GM18511 (cell line): ENCODE results near the gene SPON1.

Source experiments
- ATAC-seq: cut with Tn5 transposase; IDR thresholded peaks from one replicate; pipeline ENCODE4 v1.9.1; 2021; ENCODE audit warnings: mild to moderate bottlenecking, moderate library complexity; ENCODE audit not compliant: unreplicated experiment

Gene SPON1

DNA sequence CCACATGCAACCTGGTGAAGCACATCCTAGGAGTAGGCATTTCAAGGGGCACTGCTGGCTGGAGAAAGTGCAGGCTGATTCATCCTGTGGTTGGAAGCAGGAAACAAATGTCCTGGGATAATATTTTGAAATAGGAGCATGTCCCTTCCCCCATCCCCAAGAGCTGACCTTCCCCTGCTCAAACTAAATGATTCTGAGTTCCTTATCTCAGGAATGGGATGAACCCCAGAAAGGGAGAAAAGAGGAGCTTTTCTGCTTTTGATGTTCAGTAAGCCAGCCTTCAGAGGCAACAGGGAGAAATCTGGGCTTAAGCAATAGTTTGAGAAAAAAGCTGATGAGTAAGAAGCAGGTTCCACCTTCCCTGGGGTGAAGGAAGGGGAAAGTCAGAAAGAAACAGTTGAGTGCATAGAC is 19.5 kb upstream of the SPON1 start:
- ATAC-seq = no peak

DNA sequence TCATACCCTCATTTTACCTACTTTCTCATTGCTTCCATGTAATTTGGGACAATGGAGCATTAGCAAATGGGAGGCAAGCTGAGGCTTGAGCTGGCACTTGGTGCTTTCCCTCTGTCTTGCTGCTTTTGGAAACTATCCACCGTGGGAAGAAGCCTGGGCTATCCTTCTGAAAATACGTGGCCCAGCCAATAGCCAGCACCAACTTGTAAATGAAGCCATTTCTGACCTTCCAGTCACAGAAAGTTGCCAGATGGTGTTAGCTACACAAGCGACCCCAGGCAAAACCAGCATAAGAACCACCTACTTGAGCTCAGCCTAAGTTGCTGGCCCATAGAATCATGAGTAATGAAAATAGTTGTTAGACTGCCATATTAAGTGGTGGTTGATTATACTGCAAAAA is 18.5 kb upstream of the SPON1 start:
- ATAC-seq = no peak

DNA sequence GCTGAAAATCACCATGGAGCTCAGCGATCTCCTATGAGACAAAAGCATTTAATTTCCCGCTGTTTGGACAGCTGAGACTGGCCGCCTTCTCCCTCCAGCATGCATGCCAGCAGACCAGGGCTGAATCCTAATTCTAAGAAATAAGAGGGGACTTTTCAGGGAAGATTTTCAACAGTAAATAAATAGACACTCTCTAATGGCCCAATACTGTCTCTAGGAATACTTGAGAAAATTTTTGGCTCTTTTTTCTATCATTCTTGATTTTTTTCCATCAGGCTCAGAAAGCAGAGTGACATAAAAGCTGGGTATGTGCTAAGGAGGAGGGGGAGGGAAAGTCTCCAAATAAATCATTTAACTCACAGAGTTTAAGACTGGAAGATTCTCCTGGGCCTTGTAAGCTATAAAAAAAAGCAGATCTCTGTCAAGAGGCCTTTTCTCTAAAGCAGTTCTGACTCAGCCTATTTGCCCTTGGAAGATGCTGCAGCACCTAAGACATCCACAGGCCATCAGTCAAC is 17.6 kb upstream of the SPON1 start:
- no peak for ATAC-seq

DNA sequence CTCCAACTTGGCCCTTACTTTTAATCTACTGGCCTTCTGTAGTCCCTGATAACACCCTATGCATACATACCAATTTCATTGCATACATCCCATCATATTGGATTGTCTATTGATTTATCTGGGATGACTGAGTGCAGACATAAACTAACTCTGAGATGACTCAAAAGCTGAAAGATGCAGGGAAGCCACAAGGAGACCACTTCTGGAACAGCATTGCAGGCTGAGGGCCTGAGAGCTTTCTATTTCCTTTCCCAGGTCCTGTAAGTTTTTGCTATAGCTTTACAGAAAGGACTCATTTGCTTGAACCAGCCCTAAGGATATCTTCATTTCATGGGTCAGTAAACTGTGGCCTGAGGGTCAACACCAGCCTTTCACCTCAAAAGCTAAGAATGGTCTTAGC is 15.1 kb upstream of the SPON1 start:
- ATAC-seq = no peak

DNA sequence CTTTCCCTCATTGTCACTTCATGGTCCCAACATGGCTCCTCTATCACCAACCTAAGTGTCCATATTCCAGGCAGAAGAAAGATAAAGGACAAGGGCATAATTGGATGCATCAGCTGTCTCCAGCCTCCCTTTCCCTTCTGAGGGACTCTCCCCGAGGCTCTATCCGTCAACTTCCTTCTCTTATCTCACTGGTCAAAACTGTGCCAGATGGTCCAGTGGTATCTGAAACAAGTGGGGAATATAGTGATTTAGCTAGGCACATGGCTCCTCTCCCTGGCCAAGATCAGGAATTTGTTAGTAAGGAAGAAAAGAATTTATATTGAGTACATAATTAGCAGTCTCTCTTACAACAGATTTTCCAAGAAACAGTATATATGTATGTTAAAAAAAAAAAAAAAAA is 12.6 kb upstream of the SPON1 start:
- ATAC-seq = no peak

DNA sequence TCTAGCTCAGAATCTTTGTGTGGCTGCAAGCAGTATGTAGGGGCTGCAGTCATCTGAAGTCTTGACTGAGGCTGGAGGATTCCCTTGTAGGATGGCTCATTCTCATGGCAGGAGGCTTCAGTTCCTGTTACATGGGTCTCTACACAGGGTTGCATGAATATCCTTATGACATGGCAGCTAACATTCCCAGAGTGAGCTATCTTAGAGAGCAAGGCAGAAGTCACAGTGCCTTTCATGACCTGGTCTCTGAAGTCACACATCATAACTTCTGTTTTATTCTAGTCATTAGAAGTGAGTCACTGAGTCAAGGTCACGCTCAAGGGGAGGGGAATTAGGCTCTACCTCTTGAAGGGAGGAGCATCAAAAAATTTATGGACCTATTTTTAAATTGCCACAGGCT is 10.3 kb upstream of the SPON1 start:
- ATAC-seq = no peak

DNA sequence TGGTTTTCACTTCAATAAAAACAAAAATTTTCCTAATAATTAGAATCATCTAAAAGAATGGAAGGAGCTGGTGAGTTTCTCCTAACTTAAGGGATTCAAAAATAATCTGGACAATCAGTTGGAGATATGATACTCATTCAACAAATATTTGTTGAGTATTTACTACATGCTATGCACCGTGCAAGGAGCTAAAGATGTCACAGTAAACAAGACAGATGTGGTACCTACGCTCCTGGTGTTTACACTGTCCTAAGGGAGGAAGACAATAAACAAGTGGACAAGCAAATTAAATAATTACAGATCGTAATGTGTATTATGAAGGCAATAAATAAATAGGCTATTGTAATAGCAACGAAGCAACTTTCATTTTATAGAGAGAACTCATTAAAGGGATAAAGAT is 9.9 kb upstream of the SPON1 start:
- no peak for ATAC-seq

DNA sequence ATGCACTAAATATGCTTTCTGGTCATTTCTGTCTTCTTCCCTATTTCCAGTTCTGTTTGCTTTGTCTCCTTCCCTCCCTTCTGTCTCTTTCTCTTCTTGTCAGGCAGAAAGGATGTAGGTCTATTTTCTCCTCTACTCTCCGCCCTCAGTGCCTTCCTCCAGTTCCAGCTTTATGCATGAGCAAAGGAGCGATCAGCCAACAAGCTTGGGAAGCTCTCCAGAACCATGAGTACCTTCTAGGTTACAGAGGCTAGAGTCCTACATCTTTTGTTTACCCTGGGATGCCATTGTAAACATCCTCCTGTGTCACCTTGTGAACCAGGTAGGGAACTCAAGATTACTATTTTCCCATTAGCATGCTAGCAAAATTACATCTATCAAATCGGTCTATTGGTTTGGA is 7.9 kb upstream of the SPON1 start:
- ATAC-seq = no peak

DNA sequence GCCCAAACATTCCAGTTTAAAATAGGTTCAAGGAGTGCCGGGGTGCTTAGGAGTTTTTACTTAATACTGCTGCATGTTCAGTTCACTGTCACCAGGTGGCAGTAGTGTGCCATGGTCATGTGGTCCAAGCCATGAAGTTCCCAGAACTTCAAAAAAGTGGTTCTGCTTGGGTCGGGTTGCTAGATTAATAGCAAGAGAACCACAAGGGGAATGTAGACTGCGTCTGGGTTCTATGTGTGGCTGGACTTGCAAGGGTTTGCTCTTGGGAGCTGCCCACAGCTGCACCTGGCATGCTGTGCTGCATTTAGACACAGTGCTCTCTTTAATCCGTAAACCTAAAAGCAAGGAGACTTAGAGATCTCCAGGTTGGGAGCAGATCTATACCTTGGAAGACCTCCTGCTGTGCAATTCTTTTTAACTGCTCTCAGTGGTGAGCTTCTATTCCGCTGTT is 6.5 kb upstream of the SPON1 start:
- peak; percentile 63 for ATAC-seq

DNA sequence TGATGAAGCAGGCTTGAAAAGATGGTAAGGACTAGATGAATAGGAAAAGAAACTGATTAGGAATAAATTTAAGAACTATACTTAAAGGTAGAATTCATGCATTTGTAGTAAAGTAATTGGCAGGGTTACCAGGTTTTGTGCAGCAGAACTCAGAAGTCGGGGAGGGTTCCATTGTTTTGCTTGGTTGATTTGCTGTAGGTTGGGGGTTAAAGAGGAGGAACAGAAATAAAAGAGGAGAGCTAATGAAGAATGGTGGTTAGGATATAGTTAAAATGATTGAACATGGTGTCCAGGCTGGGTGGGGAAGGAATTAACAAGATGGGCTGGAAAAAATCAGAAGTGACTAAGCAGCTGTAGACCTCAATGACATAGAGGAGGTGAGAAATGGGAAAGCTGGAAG is 5.5 kb upstream of the SPON1 start:
- ATAC-seq = no peak

DNA sequence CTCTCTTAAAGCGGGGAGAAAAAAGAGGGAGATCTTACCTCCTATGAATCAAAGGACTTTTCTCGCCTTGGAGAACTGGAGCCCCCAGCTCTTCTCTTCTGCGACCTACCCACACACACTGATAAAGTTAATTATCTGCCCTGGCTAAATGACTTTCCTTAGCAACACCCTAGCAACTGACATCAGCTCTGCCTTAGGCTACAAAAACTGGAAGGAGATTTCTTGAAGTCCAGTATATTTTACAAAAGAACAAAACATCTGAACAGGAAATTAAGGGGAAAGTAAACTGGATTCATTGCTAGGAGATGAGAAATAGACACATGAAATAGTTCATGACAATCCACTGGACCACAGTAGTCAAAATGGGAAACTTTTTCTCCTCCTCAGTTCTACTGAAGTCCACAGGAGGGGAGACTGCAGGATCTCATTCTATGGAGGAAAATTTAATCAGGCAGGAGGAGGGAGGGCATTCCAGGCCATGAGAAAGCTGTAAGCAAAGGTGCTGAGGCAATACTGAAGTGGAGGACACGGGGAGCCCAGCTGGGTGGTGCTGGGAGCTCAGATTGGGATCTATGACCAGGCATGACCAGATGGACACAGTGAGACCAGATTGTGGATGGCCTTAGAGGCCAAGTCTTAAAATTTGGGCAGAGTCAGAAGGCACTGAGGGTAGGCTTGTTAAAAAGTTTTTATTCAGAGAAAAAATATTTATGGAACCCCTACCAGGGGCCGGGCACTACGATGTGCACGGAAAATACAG is 3.7 kb upstream of the SPON1 start:
- no peak for ATAC-seq

DNA sequence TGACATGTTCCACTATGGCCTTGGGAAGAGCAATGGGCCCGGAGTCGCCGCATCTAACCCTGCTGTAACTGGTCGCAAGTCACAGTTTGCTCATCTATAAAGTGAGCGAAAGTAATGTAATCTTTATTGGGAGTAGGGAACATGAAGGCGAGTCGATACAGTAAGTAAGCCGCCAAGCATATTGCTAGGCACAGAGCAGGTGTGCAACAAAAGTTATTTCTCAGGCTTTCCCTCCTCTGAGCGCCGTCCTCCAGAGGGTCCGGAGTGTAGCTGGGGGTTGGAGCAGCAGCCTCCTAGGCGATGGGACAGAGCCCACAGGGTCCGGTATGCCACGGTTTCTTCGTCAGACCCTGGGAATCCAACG is 343 bp upstream of the SPON1 start:
- no peak for ATAC-seq

DNA sequence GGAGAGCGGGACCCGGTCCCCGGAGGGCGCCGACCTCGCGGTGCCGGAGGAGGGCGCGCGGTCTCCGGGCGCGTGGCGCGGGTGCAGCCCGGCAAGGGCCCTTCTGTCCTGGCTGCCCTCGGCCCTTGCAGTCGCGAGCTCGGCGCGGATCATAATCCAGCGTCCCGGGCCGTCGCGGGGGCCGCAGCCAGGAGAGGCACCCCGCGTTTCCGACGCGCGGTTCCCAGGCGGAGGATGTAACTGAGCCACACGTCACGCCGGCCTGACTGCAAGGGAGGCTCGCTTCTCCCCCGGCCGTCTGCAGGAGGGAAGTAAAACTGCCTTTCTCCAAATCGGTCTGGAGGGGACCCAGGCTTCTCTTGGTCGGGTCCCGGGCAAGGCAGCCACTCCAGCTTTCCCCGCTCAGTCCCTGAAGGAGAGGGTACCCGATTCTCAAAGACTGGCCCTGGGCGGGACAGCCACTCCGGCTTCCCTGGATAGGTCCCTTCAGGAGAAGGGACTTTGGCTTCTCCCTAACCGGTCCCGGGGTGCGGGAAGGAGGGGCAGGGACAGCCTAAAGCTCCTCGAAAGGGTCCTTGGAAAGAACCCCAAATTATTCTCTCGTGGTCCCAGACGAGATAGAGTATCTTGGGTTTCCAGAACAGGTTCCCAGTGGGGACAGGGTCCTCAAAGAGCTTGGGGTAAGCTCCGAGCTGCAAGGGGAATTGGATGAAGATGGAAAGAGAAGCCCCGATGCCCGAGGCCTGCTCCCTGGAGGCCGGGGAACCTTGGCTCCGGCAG is 836 bp downstream of the SPON1 start:
- no peak for ATAC-seq

DNA sequence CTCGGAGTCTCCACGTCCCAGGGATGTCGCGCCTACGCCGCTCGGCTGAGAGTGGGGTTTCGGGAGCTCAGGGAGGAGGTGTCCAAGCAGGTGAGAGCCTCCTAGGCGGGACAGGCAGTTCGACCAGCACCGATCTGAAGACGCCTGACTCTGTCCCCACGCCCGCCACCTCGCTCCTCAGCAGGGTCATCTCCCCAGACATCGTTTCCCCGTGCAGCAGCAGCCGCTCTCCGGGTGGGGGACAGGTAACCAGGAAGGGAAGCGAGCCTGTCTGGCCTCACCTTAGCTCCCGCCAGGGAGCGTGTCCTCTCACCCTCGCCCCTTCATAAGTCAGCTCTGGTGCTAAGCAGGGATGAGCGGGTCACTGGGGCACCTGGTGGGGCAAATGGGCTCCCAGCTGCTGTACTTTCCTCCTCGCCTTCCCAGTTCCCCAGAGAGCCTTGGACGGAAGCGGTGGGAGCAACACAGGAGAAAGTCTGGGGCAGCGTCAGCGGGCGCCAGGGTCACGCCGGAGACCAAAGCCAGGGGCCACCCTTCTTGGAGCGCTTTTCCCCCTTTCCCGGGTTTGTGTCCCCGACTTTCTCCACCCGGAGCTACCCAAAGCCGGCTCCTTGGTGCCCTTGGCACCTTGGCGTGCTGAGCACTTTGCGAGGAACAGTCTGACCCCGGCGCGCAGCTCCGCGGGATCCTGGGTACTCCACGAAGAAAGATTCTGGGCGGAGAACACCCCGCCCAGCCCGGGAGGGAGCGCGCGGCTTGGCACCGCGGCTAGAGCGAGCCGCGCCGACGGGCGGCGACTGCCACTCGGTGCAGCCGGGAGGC is 1.6 kb downstream of the SPON1 start:
- no peak for ATAC-seq

DNA sequence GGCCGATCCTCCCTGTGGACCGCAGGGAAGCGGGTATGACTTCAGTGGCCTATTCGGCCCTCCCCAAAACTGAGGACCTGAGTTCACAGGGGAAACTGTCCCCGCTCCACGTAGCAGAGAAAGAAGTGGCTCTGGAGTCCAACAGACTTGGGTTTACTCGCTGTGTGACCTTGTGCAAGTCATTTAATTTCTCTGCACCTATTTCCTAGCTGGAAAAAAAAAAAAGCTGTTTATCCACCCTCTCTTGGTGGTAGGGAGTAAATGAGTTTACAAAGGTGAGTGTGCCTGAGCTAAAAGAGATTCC is 2.2 kb downstream of the SPON1 start:
- no peak for ATAC-seq

DNA sequence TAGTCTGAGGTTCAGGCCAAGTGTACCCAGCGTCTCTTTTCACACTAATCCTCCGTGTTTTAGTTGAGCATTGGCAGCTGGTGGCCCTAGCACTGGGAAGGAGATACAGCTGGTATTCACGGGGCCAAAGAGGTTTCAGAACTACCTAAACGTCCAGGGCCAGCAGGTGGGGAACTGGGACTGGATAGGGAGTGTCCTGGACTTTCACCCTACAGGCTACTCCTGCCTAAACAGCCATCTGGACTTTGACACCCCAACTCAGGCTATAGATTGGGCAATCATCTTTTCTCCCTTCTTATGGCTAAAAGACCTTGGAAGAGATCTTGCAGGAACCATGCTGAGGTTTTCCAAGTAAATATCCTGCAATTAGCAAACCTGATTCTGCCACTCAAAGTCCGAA is 2.8 kb downstream of the SPON1 start:
- ATAC-seq = no peak

DNA sequence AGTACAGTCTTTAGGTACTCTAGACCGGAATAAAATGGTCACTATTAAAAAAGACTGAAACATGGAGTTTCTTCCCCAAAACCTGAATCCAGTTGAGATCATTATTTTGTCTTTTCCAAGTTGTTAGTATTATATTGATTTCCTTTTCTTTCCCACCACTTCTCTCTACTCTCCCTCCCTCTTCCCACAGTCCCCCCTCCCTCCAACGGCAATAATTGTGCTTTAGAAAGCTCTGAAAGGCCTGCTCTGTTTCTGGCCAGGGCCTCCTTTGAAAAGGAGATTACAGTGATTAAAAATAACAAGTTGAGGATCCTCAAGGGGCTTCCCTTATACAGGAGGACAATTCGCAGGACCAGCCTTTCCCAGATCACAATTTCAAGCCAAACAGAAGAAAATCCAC is 3.5 kb downstream of the SPON1 start:
- ATAC-seq = no peak

DNA sequence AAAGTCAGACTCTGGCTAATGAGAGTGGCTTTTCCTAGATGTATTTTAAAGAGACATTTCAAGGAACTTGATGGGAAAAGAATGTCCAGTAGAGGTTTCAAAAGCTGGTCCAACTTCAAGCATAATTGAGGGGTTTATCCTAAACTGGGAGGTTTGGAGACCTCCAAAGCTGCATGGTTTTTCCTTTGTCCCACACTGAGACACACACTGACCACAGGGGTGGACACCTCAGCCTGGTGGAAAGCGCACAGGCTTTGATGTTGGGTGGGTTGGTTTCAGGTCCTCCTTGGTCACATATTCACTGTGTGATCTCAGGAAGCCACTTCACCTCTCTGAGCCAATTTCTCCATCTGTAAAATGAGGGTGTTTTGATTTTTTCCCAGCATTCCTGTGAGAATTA is 4.0 kb downstream of the SPON1 start:
- ATAC-seq = no peak

DNA sequence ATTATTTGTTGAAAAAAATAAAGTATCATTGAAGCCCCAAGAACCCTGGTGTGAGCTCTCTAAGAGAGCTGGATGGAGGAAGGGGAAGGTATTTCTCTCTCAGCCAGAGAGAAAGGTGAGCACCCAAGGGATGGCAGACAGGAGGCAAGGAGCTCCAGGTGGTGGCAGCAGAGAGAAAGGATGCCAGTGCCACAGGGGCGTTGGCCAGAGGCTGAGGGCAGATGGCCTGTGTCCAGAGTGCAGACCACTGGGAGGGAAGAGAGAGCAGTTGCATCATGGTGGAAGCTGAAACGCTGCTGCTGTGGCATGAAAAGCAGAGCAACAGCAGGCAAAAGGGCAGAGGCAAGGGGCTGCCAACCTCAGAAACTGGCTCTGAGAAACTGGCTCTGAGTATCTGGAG is 8.5 kb downstream of the SPON1 start:
- no peak for ATAC-seq

DNA sequence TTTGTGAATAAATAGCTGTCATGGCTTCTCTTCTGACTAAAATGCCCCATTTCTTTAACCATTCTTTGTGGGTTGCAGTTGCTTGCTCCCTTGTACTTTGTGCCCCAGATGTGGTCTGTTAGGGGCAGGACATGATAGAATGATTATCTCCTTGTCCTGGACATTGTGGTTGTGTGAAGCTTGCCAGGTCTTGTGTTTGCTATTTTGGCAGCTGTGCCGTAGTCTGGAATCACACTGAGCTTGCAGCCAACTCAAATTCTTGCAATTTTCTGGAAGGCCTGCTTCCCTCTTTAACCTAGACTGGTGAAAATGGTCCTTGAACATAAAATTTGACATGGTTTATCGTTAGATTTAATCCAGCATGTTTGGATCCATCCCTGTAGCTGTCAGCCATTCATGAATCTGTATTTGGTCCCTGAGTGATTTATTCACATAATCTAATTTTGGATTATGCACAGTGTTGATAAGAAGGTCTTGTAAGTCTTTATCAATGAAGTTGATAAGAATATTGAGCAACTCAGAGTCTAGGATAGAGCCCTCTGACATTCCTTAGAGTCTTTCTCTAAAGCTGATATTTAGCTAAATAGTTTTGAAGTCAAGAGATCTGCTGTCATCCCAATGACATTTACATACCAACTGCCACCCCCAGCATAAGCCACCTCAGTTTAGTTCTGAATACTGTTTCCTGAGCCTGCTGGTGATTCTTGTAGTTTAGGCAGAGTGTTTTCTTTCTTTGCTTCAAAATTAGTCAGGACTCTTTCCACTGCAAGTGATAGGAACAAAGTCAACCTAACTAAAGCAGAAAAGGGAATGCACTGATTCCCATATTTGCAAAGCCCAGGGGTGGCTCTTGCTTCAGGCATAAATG is 9.8 kb downstream of the SPON1 start:
- ATAC-seq = no peak

DNA sequence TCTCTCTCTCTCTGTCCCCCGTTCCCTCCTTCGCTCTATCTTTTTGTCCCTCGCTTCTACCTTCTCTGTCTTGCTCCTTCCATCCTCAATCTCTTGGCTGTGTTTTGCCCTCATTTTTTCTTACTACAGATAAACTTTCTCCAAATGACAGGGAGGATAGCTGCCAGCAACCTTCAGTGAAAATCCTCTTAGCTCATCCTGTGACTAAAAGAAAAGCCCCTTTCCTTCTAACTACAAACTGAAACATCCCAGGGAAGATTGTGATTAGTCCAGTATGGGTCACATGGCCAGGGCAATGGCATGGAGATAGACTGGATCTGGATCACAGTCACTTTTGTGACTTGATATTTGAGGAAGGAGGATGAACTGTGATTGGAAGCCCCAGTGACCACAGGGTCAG is 10.4 kb downstream of the SPON1 start:
- ATAC-seq = no peak
